ENCODE results near the gene TCEA3.

- TF ChIP-seq EMX1 (CRISPR knock-in tag; IDR thresholded peaks at IDR 0.05), result no peak
- TF ChIP-seq, protein P1, sequence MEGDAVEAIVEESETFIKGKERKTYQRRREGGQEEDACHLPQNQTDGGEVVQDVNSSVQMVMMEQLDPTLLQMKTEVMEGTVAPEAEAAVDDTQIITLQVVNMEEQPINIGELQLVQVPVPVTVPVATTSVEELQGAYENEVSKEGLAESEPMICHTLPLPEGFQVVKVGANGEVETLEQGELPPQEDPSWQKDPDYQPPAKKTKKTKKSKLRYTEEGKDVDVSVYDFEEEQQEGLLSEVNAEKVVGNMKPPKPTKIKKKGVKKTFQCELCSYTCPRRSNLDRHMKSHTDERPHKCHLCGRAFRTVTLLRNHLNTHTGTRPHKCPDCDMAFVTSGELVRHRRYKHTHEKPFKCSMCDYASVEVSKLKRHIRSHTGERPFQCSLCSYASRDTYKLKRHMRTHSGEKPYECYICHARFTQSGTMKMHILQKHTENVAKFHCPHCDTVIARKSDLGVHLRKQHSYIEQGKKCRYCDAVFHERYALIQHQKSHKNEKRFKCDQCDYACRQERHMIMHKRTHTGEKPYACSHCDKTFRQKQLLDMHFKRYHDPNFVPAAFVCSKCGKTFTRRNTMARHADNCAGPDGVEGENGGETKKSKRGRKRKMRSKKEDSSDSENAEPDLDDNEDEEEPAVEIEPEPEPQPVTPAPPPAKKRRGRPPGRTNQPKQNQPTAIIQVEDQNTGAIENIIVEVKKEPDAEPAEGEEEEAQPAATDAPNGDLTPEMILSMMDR (IDR thresholded peaks at IDR 0.05), result no peak
- no peak for TF ChIP-seq STAT6 (CRISPR knock-in tag; conservative IDR thresholded peaks at IDR 0.05; ENCODE audit: low read depth)
- no peak for TF ChIP-seq ZNF671 (CRISPR knock-in tag; IDR thresholded peaks at IDR 0.05)
- no peak for TF ChIP-seq USF2 (CRISPR knock-in tag; IDR thresholded peaks at IDR 0.05)
- no peak for TF ChIP-seq NR2C2 (CRISPR knock-in tag; IDR thresholded peaks at IDR 0.05)
- TF ChIP-seq GRHL2 (CRISPR knock-in tag; IDR thresholded peaks at IDR 0.05; ENCODE audit: insufficient replicate concordance, severe bottlenecking), result no peak
- TF ChIP-seq ZNF532 (CRISPR knock-in tag; IDR thresholded peaks at IDR 0.05; ENCODE audit: borderline replicate concordance), result no peak
- TF ChIP-seq FOXJ3 (CRISPR knock-in tag; IDR thresholded peaks at IDR 0.05; ENCODE audit: borderline replicate concordance), result no peak
- no peak for TF ChIP-seq ESRRA (CRISPR knock-in tag; IDR thresholded peaks at IDR 0.05; ENCODE audit: borderline replicate concordance)
- TF ChIP-seq FOXP4 (CRISPR knock-in tag; IDR thresholded peaks at IDR 0.05), result no peak
Measured at GRCh38 chr1:23471473-23472075, 47.0 kb upstream of the TCEA3 start.
